ENCODE results near the gene SORBS2.

DNA sequence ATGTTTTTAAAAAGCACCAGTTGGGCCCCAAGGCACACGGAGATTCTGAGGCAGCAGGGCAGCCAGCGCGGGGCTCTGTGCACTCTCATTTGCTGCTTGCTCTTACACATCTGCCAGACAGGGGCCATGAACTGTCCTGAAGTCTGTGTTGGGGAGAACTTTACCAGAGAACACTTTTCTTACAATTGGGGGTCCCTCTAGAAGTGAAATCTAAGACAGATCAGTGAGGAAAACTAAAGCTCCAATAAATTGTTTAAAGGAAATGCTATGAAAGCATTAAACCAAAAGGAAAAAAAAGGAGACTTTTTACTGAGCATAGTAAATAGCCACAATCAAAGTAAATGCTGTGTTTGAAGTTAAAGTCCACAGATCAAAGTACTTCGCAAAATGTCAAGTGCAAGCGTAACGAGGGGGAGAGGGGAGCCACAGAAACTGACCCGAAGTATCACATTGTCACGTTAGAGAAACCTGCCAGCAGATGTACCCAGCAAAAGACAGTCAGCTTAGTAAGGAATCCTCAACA, 37.8 kb downstream of the SORBS2 start:
- TF ChIP-seq CTCF (IDR thresholded peaks at IDR 0.05) (no peak), POLR2A (IDR thresholded peaks at IDR 0.05) (no peak)

Data from thyroid gland (tissue), 4 donors.